GM12864 (cell line): ENCODE data around the gene LMNB1.
"Not testable (repeated sequence)": the region's sequence is repeated elsewhere in the genome, so short reads cannot be mapped to it uniquely, and the experiment has no call there.

Experiments used
- DNase-seq: peaks from one replicate; pipeline ENCODE4 v3.0.0-alpha.2; 2011; ENCODE audit warnings: low read depth
- H3K4me3 ChIP-seq: 2 replicates; pipeline ENCODE4 v1.5.1; 2011; ENCODE audit warnings: mild to moderate bottlenecking, low read depth, low read length, control low read depth
- CTCF ChIP-seq: IDR thresholded peaks from 2 replicates; pipeline ENCODE4 v1.5.1; 2011; ENCODE audit warnings: low read depth, mild to moderate bottlenecking, moderate library complexity, low read length, control low read depth, inconsistent platforms; ENCODE audit errors: missing control alignments

Gene LMNB1

GRCh38 chr5:126811515-126812198 lies 34.7 kb downstream of the LMNB1 start:
- H3K4me3 ChIP-seq = no peak overlapping the region; the same call in 1 of the 2 replicates
- DNase-seq = no peak
- TF ChIP-seq CTCF = no peak

DNA sequence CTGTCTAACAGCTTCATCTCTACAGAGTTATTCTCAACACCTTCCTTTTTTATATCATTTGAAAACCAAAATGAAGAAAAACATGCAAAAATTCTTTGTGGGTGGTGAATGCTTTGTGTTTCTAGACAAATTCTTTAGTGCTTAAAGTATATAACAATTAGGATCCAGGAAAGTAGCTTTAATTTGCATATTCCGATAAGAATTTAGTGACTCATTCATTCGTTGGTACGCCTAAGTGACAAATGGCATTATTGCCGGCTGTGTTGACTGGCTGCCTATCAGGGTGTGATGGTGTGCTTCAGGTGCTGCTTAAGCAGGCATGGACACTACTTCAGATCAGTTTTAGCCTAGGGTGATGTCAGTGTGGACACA lies 35.2 kb downstream of the LMNB1 start:
- DNase-seq = no peak
- TF ChIP-seq CTCF = no peak
- H3K4me3 ChIP-seq = no peak overlapping the region; the same call in 1 of the 2 replicates

- DNase-seq, H3K4me3 ChIP-seq: not testable (repeated sequence)
Observed at GRCh38 chr5:126813799-126814198, 36.9 kb downstream of the LMNB1 start.

DNA sequence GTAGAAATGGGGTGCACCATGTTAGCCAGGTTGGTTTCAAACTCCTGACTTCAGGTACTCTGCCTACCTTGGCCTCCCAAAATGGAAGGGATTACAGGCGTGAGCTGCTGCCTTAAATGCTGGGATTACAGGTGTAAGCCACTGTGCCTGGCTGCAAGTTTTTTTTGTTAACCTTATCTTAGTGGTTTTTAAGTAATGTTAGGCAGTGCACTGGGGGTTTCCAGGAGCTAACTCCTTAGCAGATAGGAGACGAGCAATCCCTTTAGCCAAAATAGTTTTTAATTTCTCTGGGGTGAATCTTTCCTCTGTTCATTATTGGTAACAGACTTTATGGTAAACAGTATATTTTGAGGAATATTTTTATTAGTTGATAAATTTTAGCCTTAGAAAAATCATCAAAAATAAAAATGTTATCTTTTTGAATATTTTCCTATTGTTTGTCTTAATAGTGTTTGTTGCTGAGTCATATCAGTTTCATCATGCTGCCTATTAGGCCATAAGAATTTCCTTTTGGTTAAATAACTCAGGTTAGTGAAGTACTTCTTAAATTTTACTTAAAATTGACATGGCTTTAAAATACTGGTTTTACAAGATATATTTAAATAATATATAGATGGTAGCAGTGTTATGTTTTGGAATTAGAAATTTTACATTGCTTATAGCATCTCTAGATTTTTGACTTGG lies 37.9 kb downstream of the LMNB1 start:
- H3K4me3 ChIP-seq = no peak overlapping the region
- no peak for TF ChIP-seq CTCF
- DNase-seq = no peak

DNA sequence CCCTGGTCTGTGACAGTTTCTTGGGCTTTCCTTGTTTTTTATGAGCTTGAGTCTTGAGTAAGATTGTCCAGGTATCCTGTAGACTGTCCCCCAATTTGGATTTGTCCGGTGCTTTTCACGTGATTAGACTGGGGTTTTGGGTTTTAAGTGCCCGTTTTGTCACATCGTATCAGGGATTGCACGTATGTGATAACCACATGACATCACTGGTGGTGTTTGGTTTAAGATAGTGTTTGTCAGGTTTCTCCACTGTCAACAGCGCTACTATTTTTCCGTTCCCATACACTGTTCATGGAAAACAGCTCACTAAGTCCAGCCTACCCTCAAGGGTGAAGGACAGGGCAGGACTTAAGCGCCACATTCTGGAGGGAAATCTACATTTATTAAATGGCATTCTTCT lies 39.7 kb downstream of the LMNB1 start:
- H3K4me3 ChIP-seq = no peak overlapping the region
- no peak for TF ChIP-seq CTCF
- no peak for DNase-seq

DNA sequence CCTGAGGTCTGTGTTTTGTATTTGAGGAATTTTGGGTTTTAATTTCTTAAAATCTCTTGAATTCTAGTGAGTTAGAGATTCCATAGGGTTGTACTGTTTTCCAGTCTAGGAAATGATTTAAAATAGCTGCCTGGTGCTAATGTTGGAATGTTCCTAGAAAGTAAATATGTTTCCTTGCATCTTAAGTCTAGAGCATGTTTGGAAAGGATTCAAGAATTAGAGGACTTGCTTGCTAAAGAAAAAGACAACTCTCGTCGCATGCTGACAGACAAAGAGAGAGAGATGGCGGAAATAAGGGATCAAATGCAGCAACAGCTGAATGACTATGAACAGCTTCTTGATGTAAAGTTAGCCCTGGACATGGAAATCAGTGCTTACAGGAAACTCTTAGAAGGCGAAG lies 41.8 kb downstream of the LMNB1 start:
- no peak for TF ChIP-seq CTCF
- DNase-seq = no peak

DNA sequence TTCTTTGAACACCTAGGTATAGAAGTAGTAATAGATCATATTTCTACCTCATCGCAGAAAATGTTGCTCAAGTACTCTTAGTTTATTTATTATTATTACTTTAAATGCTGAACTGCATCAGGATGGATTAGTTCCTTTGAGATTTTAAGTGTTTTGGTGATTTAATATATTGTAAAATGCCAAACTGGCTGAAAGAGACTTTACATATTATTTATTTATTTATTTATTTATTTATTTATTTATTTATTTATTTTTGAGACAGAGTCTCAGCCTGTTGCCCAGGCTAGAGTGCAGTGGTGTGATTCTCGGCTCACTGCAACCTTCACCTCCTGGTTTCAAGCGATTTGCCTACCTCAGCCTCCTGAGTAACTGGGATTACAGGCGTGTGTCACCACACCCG lies 42.3 kb downstream of the LMNB1 start:
- TF ChIP-seq CTCF = no peak
- DNase-seq = no peak
- no peak overlapping the region for H3K4me3 ChIP-seq

More for the DNA sequence above, 41.8 kb downstream of the LMNB1 start:
- no peak overlapping the region for H3K4me3 ChIP-seq
